GM18870 (cell line): Measurements from ENCODE around the gene YKT6.

Source experiments
- ATAC-seq: cut with Tn5 transposase; IDR thresholded peaks from one replicate; pipeline ENCODE4 v1.9.1; 2021; ENCODE audit warnings: moderate library complexity; ENCODE audit not compliant: unreplicated experiment

Gene YKT6

DNA sequence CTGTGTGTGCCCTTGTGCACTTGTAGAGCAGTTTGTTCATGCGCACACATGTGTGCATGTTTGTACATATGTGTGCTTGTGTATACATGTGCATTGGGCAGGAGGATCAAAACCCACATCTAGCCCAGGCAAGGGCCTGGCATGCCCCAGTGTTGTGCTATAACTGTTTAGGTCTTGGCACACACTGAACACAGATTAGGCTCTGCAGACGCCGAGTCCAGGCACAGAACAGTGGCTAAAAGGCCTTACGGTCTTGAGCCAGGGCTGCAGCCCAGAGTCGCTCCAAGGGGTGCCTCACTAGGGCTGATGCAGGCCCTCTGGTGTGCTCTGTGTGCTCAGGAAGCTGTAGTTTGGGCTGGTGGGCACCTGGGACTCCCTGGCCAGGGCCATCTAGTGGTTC lies 55.7 kb downstream of the YKT6 start:
- ATAC-seq = no peak

DNA sequence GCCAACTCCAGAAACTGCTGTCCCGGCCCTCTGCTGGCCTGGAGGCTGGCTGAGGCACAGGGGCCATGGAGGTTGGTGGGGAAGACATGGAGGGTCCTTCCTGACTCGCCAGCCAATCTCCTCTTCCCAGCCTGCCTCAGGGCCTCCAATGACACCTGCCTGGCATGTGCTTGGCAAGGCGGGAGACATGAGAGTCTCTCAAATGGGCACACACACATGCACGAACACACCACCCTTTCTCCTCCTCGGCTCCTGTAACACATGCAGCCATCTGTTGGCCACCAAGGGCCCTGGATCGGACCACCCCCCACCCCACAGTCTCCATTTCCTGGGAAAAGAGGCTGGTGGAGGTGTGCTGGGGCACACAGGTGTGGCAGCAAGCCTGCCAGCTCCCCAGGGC lies 56.4 kb downstream of the YKT6 start:
- ATAC-seq = no peak

DNA sequence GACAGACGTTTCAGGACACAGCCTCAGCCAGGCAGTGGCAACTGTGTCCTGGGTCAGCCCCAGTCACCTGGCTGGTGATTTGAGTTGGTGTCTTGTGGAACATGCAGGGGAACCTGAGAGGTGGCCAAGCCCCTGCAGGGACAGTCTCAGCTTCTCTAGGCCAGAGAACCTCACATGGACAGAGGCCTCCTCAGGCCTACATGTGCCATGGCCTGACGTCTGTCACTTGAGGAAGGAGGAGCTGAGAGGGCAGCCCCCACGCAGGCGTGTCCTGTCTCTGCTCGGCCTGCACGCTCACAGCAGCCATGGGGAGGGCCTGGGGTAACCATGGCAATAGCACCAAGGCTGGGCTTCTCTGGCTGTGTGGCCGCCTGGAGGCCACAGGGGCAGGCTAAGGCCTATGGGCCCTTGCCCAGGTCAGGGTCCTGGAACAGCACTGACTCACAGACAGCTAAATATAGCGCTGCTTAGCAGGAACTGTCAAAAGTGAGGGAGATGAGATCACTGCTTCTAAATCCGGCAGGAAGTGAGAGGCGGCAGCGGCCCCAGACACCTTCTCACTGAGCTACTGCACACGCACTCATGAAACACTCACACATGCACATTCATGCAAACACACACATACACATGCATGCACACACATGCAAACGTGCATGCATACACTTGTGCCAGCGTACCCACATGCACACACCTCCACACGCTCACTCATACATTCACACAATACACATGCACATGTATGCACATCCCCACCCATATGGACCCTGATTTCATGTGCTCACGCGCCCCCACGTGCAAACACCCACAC lies 57.0 kb downstream of the YKT6 start:
- ATAC-seq = peak; percentile 86

DNA sequence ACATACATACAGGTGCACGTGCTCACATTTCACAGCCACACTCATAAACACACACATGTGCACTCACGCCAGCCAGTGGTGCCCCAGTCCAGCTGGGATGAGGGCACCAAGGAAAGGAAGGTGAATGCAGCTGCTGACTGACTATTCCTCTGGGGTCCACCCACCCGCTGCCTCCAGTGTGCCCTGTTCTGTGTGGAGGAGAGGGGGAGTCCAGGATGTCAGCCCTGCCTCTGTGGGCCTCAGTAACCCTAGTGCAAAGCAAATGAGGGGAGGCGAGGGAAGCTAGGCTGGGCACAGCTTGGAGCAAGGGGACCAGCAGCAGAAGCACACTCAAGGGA lies 57.6 kb downstream of the YKT6 start:
- no peak for ATAC-seq

DNA sequence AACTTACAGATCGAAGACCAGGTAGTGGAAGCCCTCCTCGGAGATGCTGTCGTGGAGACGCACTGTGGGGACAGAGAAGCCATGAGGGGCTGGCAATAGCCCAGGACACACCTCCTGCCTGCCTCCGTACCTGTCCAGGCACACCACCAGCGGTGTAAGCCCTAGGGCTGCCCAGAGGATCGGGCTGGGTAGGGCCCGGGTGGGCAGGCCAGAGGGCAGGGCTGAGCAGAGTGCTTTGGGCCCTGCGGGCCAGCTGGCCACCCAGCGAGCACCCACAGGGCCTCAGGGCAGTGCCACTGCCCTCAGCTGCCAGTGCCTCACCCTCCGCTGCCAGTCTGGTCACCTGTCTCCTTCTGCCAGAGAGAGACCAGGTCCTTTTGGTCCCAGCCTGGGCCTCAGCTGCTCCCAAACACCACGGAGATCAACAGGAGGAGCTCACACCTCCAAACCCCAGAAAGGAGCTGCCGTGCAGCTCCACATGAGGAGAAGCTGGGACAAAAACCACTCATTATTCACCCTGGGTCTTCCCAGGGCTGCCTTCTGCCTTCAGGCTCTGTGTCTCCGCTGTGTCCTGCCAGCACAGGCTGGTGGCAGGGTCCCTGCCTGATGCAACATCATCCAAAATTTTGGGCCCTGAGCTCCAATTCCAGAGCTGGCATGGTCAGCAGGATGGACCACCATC lies 58.2 kb downstream of the YKT6 start:
- no peak for ATAC-seq

DNA sequence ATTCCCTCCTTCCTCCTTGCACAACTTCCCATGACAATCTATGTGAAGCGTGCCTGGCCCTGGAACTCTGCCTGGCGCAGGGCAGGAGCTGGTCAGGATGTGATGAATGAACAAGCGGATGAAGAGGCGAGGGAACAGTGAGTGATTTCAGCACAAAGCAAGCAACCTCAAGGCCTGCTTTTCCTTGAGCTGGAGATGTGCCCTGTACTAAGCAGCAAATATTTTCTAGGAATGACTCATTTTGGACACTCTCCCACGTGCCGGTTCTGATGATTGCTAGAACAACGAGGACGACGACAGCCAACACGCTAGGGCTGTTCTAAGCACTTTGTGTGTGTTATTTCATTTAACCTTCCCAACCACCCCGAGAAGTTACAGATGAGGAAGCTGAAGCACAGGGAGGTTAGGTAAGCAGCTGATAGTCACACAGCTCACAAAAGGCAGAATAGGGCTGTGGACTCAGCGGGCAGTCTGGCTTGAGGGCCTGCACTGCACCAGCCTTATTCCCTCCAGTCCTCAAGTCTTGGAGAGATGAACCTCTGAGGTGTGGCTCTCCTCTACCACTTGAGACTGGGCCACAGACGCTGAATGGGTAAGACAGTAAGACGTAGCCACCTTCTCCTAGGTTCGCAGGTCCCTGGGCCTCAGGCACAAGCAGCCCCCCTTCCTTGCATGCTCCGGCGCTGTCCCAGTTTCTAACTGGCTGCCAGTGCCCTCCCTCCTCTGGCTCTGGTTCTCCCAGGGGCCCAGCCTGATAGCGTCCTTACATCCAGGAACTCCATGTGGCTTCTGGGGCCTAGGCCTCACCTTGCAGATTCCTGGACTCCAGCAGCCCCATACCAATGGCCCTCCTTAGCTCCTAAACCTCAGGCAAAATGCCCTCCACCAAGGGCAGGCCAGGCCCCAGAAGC lies 59.0 kb downstream of the YKT6 start:
- no peak for ATAC-seq

DNA sequence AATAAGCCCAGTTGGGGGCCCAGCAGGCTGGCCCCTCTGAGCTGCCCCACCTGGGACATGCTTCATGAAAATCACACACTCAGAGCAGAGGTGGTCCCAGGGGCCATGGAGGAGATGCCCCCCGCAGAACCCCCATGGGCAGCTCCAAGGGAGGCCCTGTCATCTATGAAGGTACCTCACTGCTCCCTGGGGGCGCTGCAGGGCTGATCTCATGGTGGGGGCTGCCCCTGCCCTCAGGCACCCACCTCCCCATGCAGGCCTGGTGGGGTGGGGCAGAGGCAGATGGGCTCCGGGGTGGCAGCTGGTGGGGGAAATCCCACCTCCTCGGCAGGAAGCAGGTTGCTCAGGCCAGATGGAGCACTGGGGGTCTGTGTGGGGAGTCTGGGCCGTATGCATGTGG lies 60.5 kb downstream of the YKT6 start:
- ATAC-seq = no peak

DNA sequence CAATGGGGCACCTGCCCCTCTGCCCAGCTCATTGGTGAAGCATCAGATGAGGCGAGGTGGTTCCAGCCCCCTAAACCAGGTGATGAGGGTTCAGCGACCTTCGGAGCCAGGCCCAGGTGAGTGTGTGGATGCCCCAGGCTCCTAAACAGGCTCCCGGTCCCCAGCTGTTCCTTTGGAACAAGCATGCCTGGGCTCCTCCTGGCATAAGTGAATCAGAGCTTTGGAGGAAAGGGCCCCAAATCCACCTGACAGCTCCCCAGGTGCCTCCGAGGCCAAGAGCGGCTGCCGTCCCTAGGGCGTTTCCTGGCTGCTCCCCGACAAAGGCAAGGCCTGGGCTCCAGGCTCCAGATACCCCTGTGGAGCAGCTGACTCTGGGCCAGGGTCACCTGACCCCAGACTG lies 61.3 kb downstream of the YKT6 start:
- ATAC-seq = no peak

DNA sequence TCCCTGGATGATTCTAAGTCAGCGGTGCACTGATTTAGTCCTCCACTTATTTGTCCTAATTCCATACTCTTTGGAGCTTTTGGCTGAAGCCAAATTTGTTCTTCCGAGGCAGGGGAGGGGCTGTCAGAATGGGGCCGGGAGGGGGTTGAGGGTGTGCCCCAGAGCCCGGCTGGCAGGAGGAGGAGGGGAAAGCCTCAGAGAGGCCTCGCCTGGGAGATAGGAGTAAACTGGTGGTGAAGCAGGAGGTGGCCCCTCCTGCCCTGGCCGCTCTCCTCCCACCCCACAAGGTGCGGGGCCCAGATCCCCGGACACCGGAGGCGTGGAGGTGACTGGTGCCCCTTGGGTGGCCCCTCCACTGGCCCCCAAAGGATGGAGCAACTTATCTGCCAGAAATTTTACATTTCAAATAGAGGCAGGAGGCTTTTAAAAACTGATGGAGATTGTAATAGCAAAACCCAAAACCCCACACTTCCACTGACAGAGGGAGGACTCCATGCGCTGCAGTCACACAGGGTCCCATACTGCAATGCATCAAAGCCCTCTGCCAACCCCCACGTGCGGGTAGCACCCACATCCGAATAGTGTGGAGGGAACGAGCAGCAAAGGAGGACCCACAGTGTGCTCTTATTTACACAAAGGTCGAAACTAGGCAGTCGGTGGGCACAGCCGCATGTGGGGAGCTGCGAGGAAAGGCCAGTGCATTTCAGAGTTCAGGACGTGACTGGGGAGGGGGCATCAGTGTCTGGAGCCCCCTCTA lies 62.7 kb downstream of the YKT6 start:
- ATAC-seq = no peak
